HTR-8/SVneo (cell line): ENCODE measurements around the gene TTC14.

Experiments
- DNase-seq: peaks from one replicate; pipeline ENCODE4 v3.0.0; 2011; ENCODE audit warnings: low spot score, mixed read lengths; ENCODE audit not compliant: insufficient read length
- FAIRE-seq: peaks from 2 replicates; lab custom pipeline; 2011; peaks lifted over from hg19 to GRCh38; lab: Jason Lieb, UNC

The TTC14 gene

DNA sequence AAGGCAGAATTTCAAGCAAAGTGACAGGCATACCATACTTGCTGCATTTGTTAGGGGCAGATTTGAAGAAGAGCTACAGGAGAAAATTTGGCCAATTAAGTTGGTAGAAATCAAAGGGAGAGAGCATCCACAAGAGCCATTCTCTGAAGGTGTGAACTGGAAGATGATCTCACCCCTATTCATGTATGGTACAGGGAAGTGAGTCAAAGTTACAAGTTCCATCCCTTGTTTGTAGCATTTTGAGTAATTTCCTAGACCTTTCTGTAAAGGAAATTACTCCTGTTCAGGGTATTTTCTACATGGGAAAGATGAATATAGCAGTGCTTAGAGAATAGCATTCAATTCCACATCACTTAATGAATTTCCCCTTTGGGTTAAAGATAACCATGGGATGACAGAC, 28.4 kb downstream of the TTC14 start:
- FAIRE-seq: no peak
- no peak for DNase-seq

DNA sequence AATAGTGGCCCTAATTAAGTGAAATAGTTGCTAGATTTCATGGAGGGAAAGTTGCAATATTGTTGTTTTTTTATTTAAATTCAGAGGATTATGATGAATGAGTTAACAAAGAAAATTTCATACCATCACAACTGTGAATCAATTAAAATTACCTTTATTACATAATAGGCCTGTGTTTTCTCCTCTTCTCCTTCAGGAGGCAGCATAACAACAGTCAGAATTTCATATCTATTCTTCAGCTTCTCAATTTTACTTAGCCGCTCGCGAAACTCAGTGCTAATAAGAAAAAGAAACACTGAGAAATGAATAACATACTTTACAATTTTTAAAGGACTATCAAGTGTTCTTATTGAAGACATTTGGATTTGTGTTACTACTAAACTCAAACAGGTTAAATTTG, 29.4 kb downstream of the TTC14 start:
- DNase-seq (no peak), FAIRE-seq (no peak)

DNA sequence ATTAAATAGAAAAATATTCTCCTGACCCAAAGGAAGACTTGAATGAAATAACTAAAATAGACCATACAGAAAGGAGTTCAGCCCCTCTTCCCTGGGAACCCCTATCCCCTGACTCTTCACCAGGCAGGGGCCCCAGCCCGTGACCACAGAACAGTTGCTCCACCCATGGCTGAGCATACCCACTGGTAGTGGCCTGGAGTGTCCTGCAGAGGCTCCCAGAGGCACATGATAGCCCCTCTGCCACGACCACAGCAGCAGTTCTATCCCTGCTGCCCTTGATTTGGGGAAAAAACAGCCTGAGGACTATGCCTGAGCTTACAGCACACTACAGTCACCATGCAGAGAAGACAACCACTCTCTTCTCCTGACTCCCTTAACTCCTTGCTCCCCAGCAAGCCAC, 31.8 kb downstream of the TTC14 start:
- FAIRE-seq (no peak), DNase-seq (no peak)

DNA sequence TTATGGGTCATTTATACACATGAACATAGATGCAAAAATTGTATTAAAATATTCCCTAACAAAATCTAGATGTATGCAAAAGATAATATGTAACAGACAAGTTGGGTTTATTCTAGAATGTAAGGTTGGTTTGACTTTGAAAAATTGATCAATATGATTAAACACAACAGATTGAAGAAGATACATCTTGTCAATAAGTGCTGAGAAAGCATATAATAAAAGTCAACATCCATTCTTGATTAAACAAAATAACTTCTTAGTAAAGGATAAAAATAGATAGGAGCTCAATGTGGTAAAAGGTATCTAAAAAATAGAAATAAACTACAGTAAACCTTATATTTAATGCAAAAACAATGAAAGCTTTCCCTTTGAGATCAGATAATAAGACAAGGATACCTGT, 39.0 kb downstream of the TTC14 start:
- FAIRE-seq (no peak), DNase-seq (no peak)

DNA sequence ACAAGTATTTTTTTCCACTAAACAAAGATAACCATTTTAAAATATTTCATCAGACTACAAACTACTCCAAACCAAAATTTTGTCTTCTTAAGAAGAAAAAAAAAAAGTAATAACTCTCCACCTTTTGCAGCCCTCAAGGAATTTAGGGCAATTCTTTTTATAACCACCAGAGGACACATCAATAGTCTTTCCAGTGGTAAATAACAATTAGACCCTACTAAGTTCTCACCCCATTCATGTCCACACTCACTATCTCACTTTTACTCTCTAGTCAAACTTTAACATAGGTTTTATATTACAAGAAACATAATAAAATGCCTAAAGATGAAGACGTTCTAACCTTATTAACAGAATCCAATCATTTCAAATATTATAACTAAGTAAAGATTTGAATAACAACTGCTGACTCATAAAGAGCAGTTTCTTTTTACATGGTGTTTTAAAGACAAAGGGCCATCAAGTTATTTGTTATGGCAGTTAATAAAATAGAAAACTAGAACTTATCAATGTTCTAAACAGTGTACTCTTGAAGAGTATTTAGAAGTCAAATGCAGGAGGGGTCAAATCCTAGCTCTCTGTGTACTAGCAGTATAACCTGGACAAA, 44.3 kb downstream of the TTC14 start:
- DNase-seq (peak; percentile 1), FAIRE-seq (no peak)

DNA sequence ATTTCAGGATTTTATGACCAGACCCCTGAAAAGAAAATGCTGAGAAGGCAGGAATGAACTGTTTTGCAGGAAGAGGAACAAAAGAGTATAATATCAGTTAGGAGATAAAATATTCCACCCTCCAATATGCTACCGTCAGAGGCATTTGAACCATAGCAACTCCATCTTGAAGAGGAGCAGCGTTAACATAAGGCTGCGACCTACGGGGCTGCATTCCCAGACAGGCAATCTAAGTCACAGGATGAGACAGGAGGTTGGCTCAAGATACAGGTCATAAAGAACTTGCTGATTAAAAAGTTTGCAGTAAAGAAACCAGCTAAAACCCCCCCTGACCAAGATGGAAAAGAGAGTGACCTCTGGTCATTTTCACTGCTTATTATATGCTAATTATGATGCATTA, 54.4 kb downstream of the TTC14 start:
- no peak for FAIRE-seq
- DNase-seq: no peak

DNA sequence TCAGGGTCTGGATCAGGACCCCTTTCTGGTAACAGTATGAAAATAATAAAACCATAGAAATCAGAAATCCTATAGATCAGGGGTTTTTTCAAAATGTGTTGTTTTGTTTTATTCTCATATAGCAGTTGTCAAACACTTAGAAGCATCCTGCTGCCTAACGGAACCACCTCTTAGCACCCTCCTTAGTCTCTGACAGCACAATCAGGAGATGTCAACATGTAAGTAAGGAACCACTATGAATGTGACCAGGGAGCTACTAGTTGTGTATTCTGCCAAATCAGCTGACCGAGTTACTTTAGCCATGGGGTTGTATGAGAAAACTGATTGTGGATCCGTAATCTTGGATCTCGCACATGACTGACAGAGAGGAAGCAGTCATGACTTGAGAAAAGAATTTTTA, 55.1 kb downstream of the TTC14 start:
- DNase-seq (no peak), FAIRE-seq (no peak)
